K562 (cell line): Measurements from ENCODE around the gene SLC22A7. TPM values are rescaled to one million over a fixed set of nuclear protein-coding genes. Genes with fewer than 3 reads are reported as not detected.

Experiments used
- ATAC-seq: fragments of 200-7000 bp; cut with Tn5 transposase; 3 replicates; pipeline ENCODE4 v1.9.1; 2020; ENCODE audit warnings: moderate library complexity
- Bru-seq: library from RNA; stranded (reverse); fragments of 400-500 nt; gene quantifications from one replicate; lab custom pipeline; 2021; lab: Mats Ljungman, UMichigan
- BruChase-seq, 2 experiments: library from RNA; stranded (reverse); fragments of 400-500 nt; gene quantifications; one replicate each; lab custom pipeline; 2021; lab: Mats Ljungman, UMichigan
- BruUV-seq: library from RNA; stranded (reverse); fragments of 400-500 nt; replicated peaks from 2 replicates; lab custom pipeline; 2021; lab: Mats Ljungman, UMichigan
- CTCF ChIA-PET: fragments of 300-600 bp; formaldehyde crosslinking; extraction: SDS; loops from one replicate; lab custom pipeline; 2021; ENCODE audit warnings: low intra/inter-chr PET ratio; lab: Yijun Ruan, JAX
- POLR2A ChIA-PET: fragments of 300-600, 350-650 bp; sonication (Branson Sonifier 250); formaldehyde crosslinking; extraction: SDS; loops from one replicate; lab custom pipeline; 2021; ENCODE audit warnings: antibody characterized with exemption, inconsistent platforms; lab: Yijun Ruan, JAX
- DNase-seq, 4 experiments: peaks; one replicate each; pipeline versions ENCODE4 v3.0.0 to v3.0.0-alpha.2; 2011 to 2018; ENCODE audit warnings: low spot score in 3 of 4, mixed read lengths in 3 of 4; ENCODE audit errors: extremely low read depth in 1 of 4
- FAIRE-seq: peaks from 2 replicates; lab custom pipeline; 2011; peaks lifted over from hg19 to GRCh38; lab: Jason Lieb, UNC
- H2AFZ ChIP-seq: 2 replicates; pipeline ENCODE4 v1.6.0; 2011; ENCODE audit warnings: low read depth, low read length, control low read depth, inconsistent platforms
- H3K27ac ChIP-seq: fragments of 200-600 bp; 3 replicates; pipeline ENCODE4 v1.8.0; 2011; ENCODE audit warnings: low read depth, mild to moderate bottlenecking, control low read depth, inconsistent platforms, low read length, moderate library complexity, mixed read lengths; ENCODE audit errors: extremely low read depth
- H3K27me3 ChIP-seq, 2 experiments: fragments of 300-600 bp in 1 of 2; 2 replicates in 1 of 2; 3 replicates in 1 of 2; pipeline versions ENCODE4 v1.6.0 to v1.8.0; 2011; ENCODE audit warnings: inconsistent platforms in 2 of 2, low read length in 2 of 2, mild to moderate bottlenecking in 1 of 2, mixed read lengths in 1 of 2, moderate library complexity in 1 of 2; ENCODE audit not compliant: control insufficient read depth in 2 of 2, insufficient read depth in 2 of 2
- H3K36me3 ChIP-seq: fragments of 300-600 bp; 3 replicates; pipeline ENCODE4 v1.8.0; 2011; ENCODE audit warnings: mild to moderate bottlenecking, low read length, inconsistent platforms; ENCODE audit not compliant: control insufficient read depth, insufficient read depth
- H3K4me1 ChIP-seq, 2 experiments: fragments of 200-600 bp in 1 of 2; replicated peaks in 1 of 2; 2 replicates in 1 of 2; 3 replicates in 1 of 2; pipeline versions ENCODE4 v1.5.1 to v1.8.0; 2011; ENCODE audit warnings: inconsistent platforms in 2 of 2, low read length in 2 of 2, mild to moderate bottlenecking in 1 of 2, mixed read lengths in 1 of 2, moderate library complexity in 1 of 2; ENCODE audit not compliant: control insufficient read depth in 2 of 2, insufficient read depth in 2 of 2
- H3K4me2 ChIP-seq: 2 replicates; pipeline ENCODE4 v1.6.1; 2011; ENCODE audit warnings: low read length, control low read depth, inconsistent platforms, mixed read lengths; ENCODE audit not compliant: insufficient read depth
- H3K4me3 ChIP-seq: fragments of 200-600 bp; sonication (generic), shearing (Covaris generic); 2 replicates; pipeline ENCODE4 v1.5.1; 2016; ENCODE audit warnings: control low read depth, inconsistent platforms
- H3K79me2 ChIP-seq: fragments of 200-600 bp; 3 replicates; pipeline ENCODE4 v1.8.0; 2011; ENCODE audit warnings: low read length, inconsistent platforms; ENCODE audit not compliant: control insufficient read depth, insufficient read depth
- H3K9ac ChIP-seq, 2 experiments: 2 replicates each; pipeline versions ENCODE4 v1.6.0 to v1.6.1; 2011; ENCODE audit warnings: low read depth in 2 of 2, low read length in 2 of 2, control low read depth in 1 of 2, inconsistent platforms in 1 of 2, mild to moderate bottlenecking in 1 of 2, mixed read lengths in 1 of 2; ENCODE audit not compliant: insufficient read depth in 1 of 2
- H3K9me1 ChIP-seq: one replicate; pipeline ENCODE4 v1.6.0; 2011; ENCODE audit warnings: inconsistent platforms, mild to moderate bottlenecking, low read length, moderate library complexity; ENCODE audit not compliant: control insufficient read depth, insufficient read depth
- H3K9me3 ChIP-seq: replicated peaks from 2 replicates; pipeline ENCODE4 v1.5.1; 2011; ENCODE audit warnings: low read depth, low read length, inconsistent platforms; ENCODE audit not compliant: control insufficient read depth, insufficient read depth
- H4K20me1 ChIP-seq: replicated peaks from 2 replicates; pipeline ENCODE4 v1.6.1; 2011; ENCODE audit warnings: low read length, inconsistent platforms, mixed read lengths; ENCODE audit not compliant: control insufficient read depth, insufficient read depth
- CBX2 ChIP-seq: fragments of 200-600 bp; sonication (generic); IDR thresholded peaks from one replicate; pipeline ENCODE4 v1.6.1; 2012; ENCODE audit warnings: mild to moderate bottlenecking, low read length, inconsistent platforms; ENCODE audit not compliant: insufficient read depth, poor library complexity, severe bottlenecking
- CLOCK ChIP-seq: fragments of 250-450 bp; sonication (Bioruptor Pico); IDR thresholded peaks from 2 replicates; pipeline ENCODE4 v1.4.0; 2020; ENCODE audit warnings: mild to moderate bottlenecking, moderate library complexity, borderline replicate concordance
- EP400 ChIP-seq: fragments of 450-650 bp; IDR thresholded peaks from 2 replicates; pipeline ENCODE4 v1.6.1; 2017; ENCODE audit warnings: antibody characterized with exemption, mild to moderate bottlenecking, moderate library complexity
- GTF2A2 ChIP-seq: IDR thresholded peaks from 2 replicates; pipeline ENCODE4 v1.6.1; 2016; ENCODE audit warnings: mild to moderate bottlenecking, missing genetic modification characterization, missing compliant biosample characterization
- KLF10 ChIP-seq: fragments of 250-450 bp; sonication (Bioruptor Pico); IDR thresholded peaks from 2 replicates; pipeline ENCODE4 v1.6.1; 2021; ENCODE audit warnings: matching md5 sums
- PHF21A ChIP-seq: fragments of 450-650 bp; IDR thresholded peaks from 2 replicates; pipeline ENCODE4 v1.6.1; 2017; ENCODE audit warnings: low read depth, borderline replicate concordance
- POU5F1 ChIP-seq: fragments of 150-350 bp; IDR thresholded peaks from 2 replicates; pipeline ENCODE4 v1.6.1; 2014; ENCODE audit warnings: borderline replicate concordance, low read length, low read depth, mild to moderate bottlenecking; ENCODE audit not compliant: partially characterized antibody
- SMAD1 ChIP-seq: fragments of 150-350 bp; IDR thresholded peaks from 2 replicates; pipeline ENCODE4 v1.6.1; 2014; ENCODE audit warnings: low read length, low read depth; ENCODE audit not compliant: partially characterized antibody
- TCFL5 ChIP-seq: fragments of 250-450 bp; sonication (Bioruptor Pico); conservative IDR thresholded peaks from 2 replicates; pipeline ENCODE4 v1.6.1; 2021; ENCODE audit warnings: mild to moderate bottlenecking, moderate library complexity, matching md5 sums
- THRAP3 ChIP-seq: fragments of 450-650 bp; IDR thresholded peaks from 2 replicates; pipeline ENCODE4 v1.6.1; 2016; ENCODE audit warnings: mild to moderate bottlenecking, inconsistent platforms, borderline replicate concordance
- TSC22D4 ChIP-seq: fragments of 450-650 bp; IDR thresholded peaks from 2 replicates; pipeline ENCODE4 v1.6.1; 2016; ENCODE audit warnings: missing genetic modification characterization, missing biosample characterization, control low read depth
- YBX1 ChIP-seq: fragments of 450-650 bp; IDR thresholded peaks from 2 replicates; pipeline ENCODE4 v1.7.1; 2016; ENCODE audit warnings: mild to moderate bottlenecking
- ZKSCAN8 ChIP-seq: fragments of 200-800 bp; sonication (Bioruptor generic); IDR thresholded peaks from 2 replicates; pipeline ENCODE4 v1.6.1; 2016; ENCODE audit warnings: missing genetic modification characterization, missing compliant biosample characterization
- ZNF699 ChIP-seq: fragments of 250-450 bp; sonication (Bioruptor Pico); IDR thresholded peaks from 2 replicates; pipeline ENCODE4 v1.8.0; 2021; ENCODE audit warnings: mild to moderate bottlenecking, moderate library complexity; ENCODE audit not compliant: insufficient replicate concordance
- ZNF707 ChIP-seq: fragments of 250-450 bp; sonication (Bioruptor Pico); conservative IDR thresholded peaks from 2 replicates; pipeline ENCODE4 v1.8.0; 2022; ENCODE audit warnings: inconsistent platforms, mild to moderate bottlenecking, moderate library complexity
- WGBS: fragments of 100-300 bp; shearing (Covaris generic); methylation state at CpG from one replicate; pipeline ENCODE4 v1.1.6; 2016; ENCODE audit warnings: low coverage, mixed read lengths; ENCODE audit not compliant: insufficient coverage; ENCODE audit errors: missing lambda C conversion rate; 5-methylcytosine and 5-hydroxymethylcytosine counted together
- in situ Hi-C: fragments of 300-500 bp; cut with MboI; formaldehyde crosslinking; loops from 4 replicates; pipeline ENCODE4 v1.15.0; 2018; ENCODE audit warnings: inconsistent platforms, mixed read lengths
- intact Hi-C: fragments of 100-400 bp; cut with micrococcal nuclease; formaldehyde crosslinking; loops from 2 replicates; pipeline ENCODE4 v1.14.2; 2022
- long read RNA-seq, 3 experiments: library from polyadenylated mRNA in 2 of 3; library from RNA in 1 of 3; unstranded in 2 of 3; stranded (forward) in 1 of 3; transcript quantifications; one replicate each; pipeline ENCODE4 v2.0.0, GENCODE V29; 2019 to 2022
- polyA minus RNA-seq, 3 experiments: library from RNA; depleted of rRNA, polyadenylated mRNA; stranded (reverse); fragments of >200 nt; gene quantifications; 2 replicates each; pipeline ENCODE4 v1.2.3, GENCODE V29; 2011
- polyA plus RNA-seq, 8 experiments: library from polyadenylated mRNA; depleted of rRNA in 4 of 8; stranded (reverse) in 5 of 8; unstranded in 3 of 8; fragments of >200 nt; fragmentation: Nextera tagmentation in 2 of 8; fragmentation: Illumina TruSeq in 1 of 8; extraction: Ambion mirVana in 2 of 8; extraction: Trizol in 1 of 8; gene quantifications; 2 replicates each; pipeline versions ENCODE4 v1.2.1 to v1.2.3, GENCODE V29; 2011 to 2014; ENCODE audit warnings: inconsistent platforms in 1 of 8, missing spikeins in 1 of 8
- total RNA-seq, 7 experiments: library from RNA; depleted of rRNA in 6 of 7; stranded (reverse); fragments of >200 nt in 6 of 7; fragmentation: Illumina TruSeq in 2 of 7; extraction: Trizol in 2 of 7; gene quantifications; 2 replicates each; pipeline versions ENCODE4 v1.2.1 to v1.2.3, GENCODE V29; 2011 to 2021; ENCODE audit warnings: low replicate concordance in 1 of 7

The SLC22A7 gene
- not detected in 2 replicates for total RNA-seq (2011; cell fraction: chromatin; rRNA removed; ENCODE audit: low replicate concordance)
- total RNA-seq (2011; cell fraction: nucleolus; rRNA removed): not detected in 2 replicates
- total RNA-seq (2011; cell fraction: nucleoplasm; rRNA removed): not detected in 2 replicates
- not detected in 2 replicates for total RNA-seq (2014; rRNA removed)
- not detected in 2 replicates for total RNA-seq (2014; rRNA removed; fragmentation: Illumina TruSeq; extraction: Trizol)
- not detected in 2 replicates for total RNA-seq (2015; rRNA removed; fragmentation: Illumina TruSeq; extraction: Trizol)
- total RNA-seq (2021): not detected in 2 replicates
- polyA plus RNA-seq (2011; rRNA removed): not detected in 2 replicates
- not detected in 2 replicates for polyA plus RNA-seq (2011; cell fraction: cytosol; rRNA removed)
- polyA plus RNA-seq (2011; cell fraction: nucleus; rRNA removed): not detected in 2 replicates
- not detected in 2 replicates for polyA plus RNA-seq (2012)
- polyA plus RNA-seq (2014; fragmentation: Illumina TruSeq; extraction: Trizol): not detected in 2 replicates
- not detected for polyA plus RNA-seq (2014; fragmentation: Nextera tagmentation; extraction: Ambion mirVana)
- polyA plus RNA-seq (2014; rRNA removed): not detected in 2 replicates
- polyA minus RNA-seq (2011; rRNA and poly(A)+ RNA removed): not detected in 2 replicates
- not detected in 2 replicates for polyA minus RNA-seq (2011; cell fraction: cytosol; rRNA and poly(A)+ RNA removed)
- polyA minus RNA-seq (2011; cell fraction: nucleus; rRNA and poly(A)+ RNA removed): not detected in 2 replicates
- Bru-seq, nascent RNA: not detected
- not detected for BruChase-seq, experiment 1, labeled RNA remaining after a 2-hour chase
- not detected for BruChase-seq, experiment 2, labeled RNA remaining after a 6-hour chase
- long read RNA-seq, experiment 1: 0 reads
- long read RNA-seq, experiment 2: 0 reads
- long read RNA-seq, experiment 3: 0 reads

DNA sequence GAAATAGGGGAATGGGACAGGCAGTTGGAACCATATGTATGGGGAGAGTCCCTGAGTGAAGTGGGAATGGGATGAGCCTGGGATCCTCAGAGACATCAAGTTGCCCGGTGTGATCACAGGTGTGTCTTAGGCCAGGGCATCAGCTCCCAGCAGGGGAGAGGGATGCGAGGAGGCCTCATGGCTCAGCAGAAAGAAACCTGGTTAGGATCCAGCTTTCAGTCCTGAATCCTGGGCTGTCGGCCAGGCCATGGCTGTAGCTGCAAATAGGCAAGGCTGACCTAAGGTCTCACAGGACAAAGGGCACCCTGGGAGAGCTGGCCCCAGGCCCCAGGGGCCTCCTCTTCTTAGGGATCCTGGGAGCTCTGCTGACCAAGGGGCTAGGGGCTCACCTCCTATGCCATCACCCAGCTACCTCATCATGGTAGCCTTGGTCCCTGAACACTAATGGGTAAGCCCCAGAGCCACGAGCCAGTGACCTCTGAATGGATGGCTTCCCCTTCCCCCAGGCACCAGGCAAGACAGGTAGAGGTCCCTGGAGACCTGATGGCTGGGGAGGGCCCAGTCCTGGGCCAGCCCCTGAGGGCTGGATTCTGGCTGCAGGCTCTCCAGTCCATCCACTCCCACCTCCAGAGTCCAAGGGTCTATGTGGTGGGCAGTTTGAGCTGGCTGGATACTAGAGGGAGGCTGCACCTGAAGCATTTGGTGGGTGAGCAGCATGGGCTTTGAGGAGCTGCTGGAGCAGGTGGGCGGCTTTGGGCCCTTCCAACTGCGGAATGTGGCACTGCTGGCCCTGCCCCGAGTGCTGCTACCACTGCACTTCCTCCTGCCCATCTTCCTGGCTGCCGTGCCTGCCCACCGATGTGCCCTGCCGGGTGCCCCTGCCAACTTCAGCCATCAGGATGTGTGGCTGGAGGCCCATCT is at the start of gene SLC22A7:
SLC22A7 (plus strand) TSS at position 617 of the 921 bp plus-strand sequence; CDS start at position 716, 99 bp downstream.
- H3K27ac ChIP-seq: no peak within 1 kb of the TSS
- no peak within 1 kb of the TSS for H3K4me2 ChIP-seq
- DNase-seq (no peak), ATAC-seq (no peak), FAIRE-seq (no peak)
- peaks cover 0 to 6% of the 10 kb centered on the region in 2 experiments; a peak in 3 of 5 replicates for H3K4me1 ChIP-seq
- 0 out of 2 replicates have a peak, but pooled peaks cover 7% of the 10 kb centered on the region for H4K20me1 ChIP-seq
- CTCF ChIA-PET: no interaction called here
- H3K9ac ChIP-seq: peak within 1 kb of the TSS in 1 of 2 experiments; percentile 39; a peak in 2 of 4 replicates
- H3K36me3 ChIP-seq: no peaks in the 10 kb centered on the region
- H3K4me3 ChIP-seq: no peak within 1 kb of the TSS
- H3K9me3 ChIP-seq: no peaks in the 10 kb centered on the region
- intact Hi-C loops (no loop called here), in situ Hi-C loops (no loop called here)
- POLR2A ChIA-PET: interaction anchor here (0.5 to 1.3 kb wide), 9 partner anchors 9 to 220 kb away, joined by 3 to 7 read pairs (median 3); no protein-coding TSS in a partner anchor
- H3K27me3 ChIP-seq: peaks cover 34 to 54% of the 10 kb centered on the region in 2 experiments; a peak in 4 of 5 replicates
- no TSS peak for BruUV-seq
- under 1% methylated on average over 10 of the region's 10 CpGs for WGBS
- peaks cover 2% of the 10 kb centered on the region for H3K9me1 ChIP-seq
- H2AFZ ChIP-seq: no peak within 1 kb of the TSS
- H3K79me2 ChIP-seq: no peaks in the 10 kb centered on the region
- TF ChIP-seq SMAD1: no peak
- TF ChIP-seq ZKSCAN8 (CRISPR knock-in tag): no peak
- no peak for TF ChIP-seq PHF21A
- no peak for TF ChIP-seq THRAP3
- TF ChIP-seq TSC22D4 (tag): no peak
- TF ChIP-seq EP400: no peak
- TF ChIP-seq CLOCK (CRISPR knock-in tag): no peak
- TF ChIP-seq CBX2: no peak
- no peak for TF ChIP-seq YBX1
- no peak for TF ChIP-seq ZNF699 (CRISPR knock-in tag)
- no peak for TF ChIP-seq ZNF707 (CRISPR knock-in tag)
- TF ChIP-seq GTF2A2 (tag): no peak
- no peak for TF ChIP-seq POU5F1
- TF ChIP-seq KLF10 (CRISPR knock-in tag): no peak
- no peak for TF ChIP-seq TCFL5 (CRISPR knock-in tag)
